ENCODE results near the gene RUNX1.

RUNX1 gene

GRCh38 chr21:34874684-34875513 lies 174.2 kb downstream of the RUNX1 start:
- no peaks in the 10 kb centered on the region for H3K27me3 Mint-ChIP-seq (ENCODE audit: low read depth)

GRCh38 chr21:34871026-34871908 lies 177.8 kb downstream of the RUNX1 start:
- Mint-ChIP-seq H3K36me3 (ENCODE audit: low read depth) (no peaks in the 10 kb centered on the region), H3K27ac (peak overlapping the region in 1 of 3 experiments; percentile 33)

More at GRCh38 chr21:34874684-34875513, 174.2 kb downstream of the RUNX1 start:
- H3K27ac Mint-ChIP-seq, result peak overlapping the region in 1 of 3 experiments; percentile 26
- H3K4me1 Mint-ChIP-seq, result peaks cover 11% of the 10 kb centered on the region
- no peaks in the 10 kb centered on the region for H3K9me3 Mint-ChIP-seq
- no peak overlapping the region for H3K4me3 Mint-ChIP-seq
- no peaks in the 10 kb centered on the region for H3K36me3 Mint-ChIP-seq (ENCODE audit: low read depth)
- TF ChIP-seq CTCF (IDR thresholded peaks at IDR 0.05; ENCODE audit: unreplicated experiment in 3 of 3), result no peak

GRCh38 chr21:34870246-34870645 lies 178.9 kb downstream of the RUNX1 start:
- TF ChIP-seq CTCF (IDR thresholded peaks at IDR 0.05; ENCODE audit: unreplicated experiment in 3 of 3), result no peak
- H3K27me3 Mint-ChIP-seq (ENCODE audit: low read depth), result peaks cover 28% of the 10 kb centered on the region
- no peak overlapping the region for H3K27ac Mint-ChIP-seq
- H3K4me3 Mint-ChIP-seq, result no peak overlapping the region
- H3K9me3 Mint-ChIP-seq, result no peaks in the 10 kb centered on the region
- no peaks in the 10 kb centered on the region for H3K36me3 Mint-ChIP-seq (ENCODE audit: low read depth)
- peaks cover 42% of the 10 kb centered on the region for H3K4me1 Mint-ChIP-seq

More at GRCh38 chr21:34871026-34871908, 177.8 kb downstream of the RUNX1 start:
- Mint-ChIP-seq H3K4me1 (peaks cover 33% of the 10 kb centered on the region), H3K4me3 (no peak overlapping the region), H3K9me3 (no peaks in the 10 kb centered on the region), H3K27me3 (ENCODE audit: low read depth) (peaks cover 18% of the 10 kb centered on the region)
- no peak for TF ChIP-seq CTCF (IDR thresholded peaks at IDR 0.05; ENCODE audit: unreplicated experiment in 3 of 3)

GRCh38 chr21:34869545-34869944 lies 179.6 kb downstream of the RUNX1 start:
- no peaks in the 10 kb centered on the region for H3K9me3 Mint-ChIP-seq
- peak overlapping the region in 1 of 3 experiments; percentile 26 for H3K27ac Mint-ChIP-seq
- H3K4me1 Mint-ChIP-seq, result peaks cover 46% of the 10 kb centered on the region
- no peak overlapping the region for H3K4me3 Mint-ChIP-seq
- TF ChIP-seq CTCF (IDR thresholded peaks at IDR 0.05; ENCODE audit: unreplicated experiment in 3 of 3), result no peak
- H3K36me3 Mint-ChIP-seq (ENCODE audit: low read depth), result no peaks in the 10 kb centered on the region
- peaks cover 35% of the 10 kb centered on the region for H3K27me3 Mint-ChIP-seq (ENCODE audit: low read depth)

- no peaks in the 10 kb centered on the region for H3K36me3 Mint-ChIP-seq (ENCODE audit: low read depth)
- H3K9me3 Mint-ChIP-seq, result no peaks in the 10 kb centered on the region
- H3K27ac Mint-ChIP-seq, result no peak overlapping the region
- no peak overlapping the region for H3K4me3 Mint-ChIP-seq
- H3K4me1 Mint-ChIP-seq, result peaks cover 53% of the 10 kb centered on the region
- no peak for TF ChIP-seq CTCF (IDR thresholded peaks at IDR 0.05; ENCODE audit: unreplicated experiment in 3 of 3)
- peaks cover 45% of the 10 kb centered on the region for H3K27me3 Mint-ChIP-seq (ENCODE audit: low read depth)
Observed at GRCh38 chr21:34867785-34868184, 181.3 kb downstream of the RUNX1 start.
